WI38 (cell line): Measurements from ENCODE around the gene COL18A1.

Experiments used
- H3K4me3 ChIP-seq: 2 replicates; pipeline ENCODE4 v1.5.1; 2011; ENCODE audit warnings: low read depth, mild to moderate bottlenecking, control low read depth, low read length
- TF ChIP-seq, protein P1 (sequence below): IDR thresholded peaks from 2 replicates; pipeline ENCODE4 v1.5.1; 2012; ENCODE audit warnings: low read depth, mild to moderate bottlenecking, control low read depth, low read length

The COL18A1 gene

DNA sequence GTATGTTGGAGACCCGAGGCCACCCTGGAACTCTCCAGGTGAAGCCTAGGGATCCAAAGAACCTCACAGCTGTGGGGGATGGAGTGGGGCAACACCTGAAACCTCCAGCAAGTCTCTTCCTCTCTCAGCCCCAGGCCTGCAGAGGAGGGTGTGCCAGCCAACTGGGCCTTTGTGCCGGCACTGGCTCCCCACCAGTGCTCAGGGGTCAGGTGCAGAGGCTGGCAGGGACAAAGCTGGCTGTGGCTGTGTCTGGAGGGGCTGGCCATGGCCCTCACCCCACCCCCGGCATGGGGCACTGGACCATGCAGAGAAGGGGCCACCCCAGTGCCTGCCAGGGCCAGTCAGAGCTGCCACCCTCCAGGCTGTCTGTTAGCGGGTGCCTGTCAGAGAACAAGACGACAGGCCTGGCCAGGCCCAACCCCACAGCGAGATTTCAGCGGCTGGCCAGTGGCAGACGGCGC, 3.9 kb downstream of the COL18A1 start:
- H3K4me3 ChIP-seq: no peak overlapping the region
- TF ChIP-seq, protein P1, sequence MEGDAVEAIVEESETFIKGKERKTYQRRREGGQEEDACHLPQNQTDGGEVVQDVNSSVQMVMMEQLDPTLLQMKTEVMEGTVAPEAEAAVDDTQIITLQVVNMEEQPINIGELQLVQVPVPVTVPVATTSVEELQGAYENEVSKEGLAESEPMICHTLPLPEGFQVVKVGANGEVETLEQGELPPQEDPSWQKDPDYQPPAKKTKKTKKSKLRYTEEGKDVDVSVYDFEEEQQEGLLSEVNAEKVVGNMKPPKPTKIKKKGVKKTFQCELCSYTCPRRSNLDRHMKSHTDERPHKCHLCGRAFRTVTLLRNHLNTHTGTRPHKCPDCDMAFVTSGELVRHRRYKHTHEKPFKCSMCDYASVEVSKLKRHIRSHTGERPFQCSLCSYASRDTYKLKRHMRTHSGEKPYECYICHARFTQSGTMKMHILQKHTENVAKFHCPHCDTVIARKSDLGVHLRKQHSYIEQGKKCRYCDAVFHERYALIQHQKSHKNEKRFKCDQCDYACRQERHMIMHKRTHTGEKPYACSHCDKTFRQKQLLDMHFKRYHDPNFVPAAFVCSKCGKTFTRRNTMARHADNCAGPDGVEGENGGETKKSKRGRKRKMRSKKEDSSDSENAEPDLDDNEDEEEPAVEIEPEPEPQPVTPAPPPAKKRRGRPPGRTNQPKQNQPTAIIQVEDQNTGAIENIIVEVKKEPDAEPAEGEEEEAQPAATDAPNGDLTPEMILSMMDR: no peak

DNA sequence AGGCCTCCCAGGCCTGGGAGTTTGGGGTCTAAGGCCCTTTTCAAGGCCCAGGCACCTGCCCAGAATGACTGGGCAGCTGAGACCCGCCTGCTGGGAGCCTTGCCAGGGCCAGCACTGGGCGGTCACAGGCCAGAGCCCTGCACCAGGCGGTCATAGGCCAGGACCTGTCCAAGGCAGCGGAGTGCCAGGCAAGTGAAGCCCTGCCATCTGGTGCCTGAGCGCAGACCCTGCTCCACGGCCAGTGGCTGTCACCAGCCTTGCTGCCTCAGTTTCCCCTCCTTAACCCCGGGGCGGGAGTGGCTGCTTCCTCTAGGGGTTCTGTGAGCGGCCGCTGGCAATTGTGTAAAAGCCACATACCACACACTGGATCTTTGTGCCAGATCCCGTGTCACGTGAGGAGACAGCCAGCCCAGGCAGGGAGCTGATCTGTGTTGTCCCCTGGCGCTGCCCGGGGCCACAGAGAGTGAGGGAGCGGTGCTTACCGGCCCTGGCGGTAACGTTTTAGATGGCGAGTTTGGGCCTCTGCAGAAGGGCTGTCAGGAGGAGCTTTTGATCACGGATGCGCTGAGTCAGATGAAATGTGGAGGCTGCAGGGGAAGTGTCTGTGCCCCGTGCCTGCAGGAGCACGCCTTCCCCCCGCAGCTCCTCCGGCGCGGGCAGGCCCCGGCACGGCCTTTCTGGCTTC, 4.6 kb downstream of the COL18A1 start:
- TF ChIP-seq, protein P1: no peak
- H3K4me3 ChIP-seq: no peak overlapping the region

DNA sequence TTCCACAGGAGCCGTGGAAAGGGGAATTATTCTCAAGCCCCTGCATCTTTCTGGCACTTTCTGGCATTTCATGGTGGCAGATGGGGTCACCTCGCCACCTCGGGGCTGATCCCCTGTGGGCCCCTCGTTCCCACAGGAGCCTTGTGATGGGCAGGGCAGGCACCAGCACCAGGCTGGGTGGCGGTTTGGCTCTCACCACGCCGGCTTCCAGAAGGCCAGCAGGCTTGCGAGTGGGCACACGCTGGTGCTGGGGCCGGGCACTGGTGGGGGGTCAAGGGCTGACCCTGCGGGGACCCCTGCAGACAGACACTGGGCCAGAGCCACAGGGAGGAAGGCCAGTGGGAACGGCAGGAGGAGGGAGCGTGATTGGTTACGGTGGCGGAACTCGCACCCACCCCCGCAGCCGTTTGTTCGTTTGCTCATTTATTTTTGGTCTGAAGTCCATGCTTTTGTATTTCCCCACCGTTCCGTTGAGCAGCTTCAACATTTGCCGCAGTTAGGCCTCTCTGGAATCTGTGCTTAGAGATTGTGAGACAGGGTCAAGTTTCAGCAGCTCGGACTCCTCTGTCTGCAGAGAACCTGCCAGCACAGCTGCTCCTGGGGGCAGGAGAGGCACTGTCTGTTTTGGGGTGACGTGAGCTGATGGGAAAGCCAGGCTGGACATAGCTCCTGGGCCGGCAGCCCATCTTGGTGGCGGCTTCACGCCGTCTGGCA, 5.3 kb downstream of the COL18A1 start:
- H3K4me3 ChIP-seq: no peak overlapping the region
- TF ChIP-seq, protein P1: no peak

DNA sequence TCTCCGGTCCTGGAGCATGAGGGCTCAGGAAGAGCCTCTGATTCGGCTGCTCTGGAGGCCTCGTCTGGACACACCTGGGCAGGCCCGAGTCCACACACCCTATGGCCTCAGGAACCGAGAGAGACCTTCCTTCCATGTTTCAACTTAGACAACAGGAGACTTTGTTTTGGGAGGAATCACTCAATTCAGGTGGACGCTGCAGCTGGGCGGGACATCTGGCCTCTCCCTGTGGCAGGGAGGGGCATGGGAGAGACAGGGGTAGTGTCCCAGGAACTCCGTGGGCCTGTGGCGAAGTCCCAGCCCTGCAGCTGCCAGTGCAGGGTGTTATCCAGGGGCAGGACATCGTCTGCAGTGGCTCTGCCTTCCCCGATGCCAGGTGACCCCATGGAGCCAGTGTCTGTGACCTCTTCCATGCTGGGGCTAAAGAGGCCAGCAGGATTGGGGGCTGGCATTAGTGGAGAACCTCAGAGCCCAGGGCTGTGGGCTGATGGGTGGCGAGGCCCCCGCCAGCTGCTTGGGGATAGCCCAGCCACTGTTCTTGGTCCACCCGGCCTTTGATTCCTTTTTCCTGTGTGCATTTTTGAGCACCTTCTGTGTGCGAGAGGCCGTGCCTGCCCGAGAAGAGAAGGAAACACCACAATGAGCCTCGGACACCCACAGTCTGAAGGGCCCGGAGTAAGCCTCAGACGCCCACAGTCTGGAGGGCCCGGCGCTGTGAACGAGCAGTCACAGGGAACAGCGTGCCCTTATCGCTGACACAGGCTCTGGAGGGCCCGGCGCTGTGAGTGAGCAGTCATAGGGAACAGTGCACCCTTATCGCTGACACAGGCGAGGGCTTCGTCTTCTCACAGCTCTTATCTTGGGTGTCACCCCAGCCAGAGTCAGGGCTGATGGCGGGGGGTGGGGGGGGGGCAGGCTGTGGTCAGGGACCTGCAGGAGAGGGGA, 6.2 kb downstream of the COL18A1 start:
- H3K4me3 ChIP-seq: no peak overlapping the region
- TF ChIP-seq, protein P1: no peak

DNA sequence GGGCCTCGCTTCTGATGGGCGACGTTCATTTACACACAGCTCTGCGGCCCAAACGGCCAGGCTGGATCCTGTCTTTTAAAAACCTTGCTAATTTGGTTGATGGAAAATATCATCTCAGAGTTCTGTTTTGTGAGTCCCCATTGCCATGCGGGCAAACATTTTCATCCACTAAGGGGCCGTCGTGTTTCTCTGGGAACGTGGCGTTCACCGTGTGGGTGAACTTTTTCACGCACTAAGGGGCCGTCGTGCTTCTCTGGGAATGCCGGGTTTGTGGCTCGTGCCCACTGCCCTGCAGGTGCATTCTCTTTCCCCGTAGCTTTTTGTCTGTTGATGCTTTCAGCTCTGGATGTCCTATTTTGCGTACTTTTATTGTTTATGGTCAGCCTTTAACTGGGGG, 6.8 kb downstream of the COL18A1 start:
- TF ChIP-seq, protein P1: no peak
- no peak overlapping the region for H3K4me3 ChIP-seq

DNA sequence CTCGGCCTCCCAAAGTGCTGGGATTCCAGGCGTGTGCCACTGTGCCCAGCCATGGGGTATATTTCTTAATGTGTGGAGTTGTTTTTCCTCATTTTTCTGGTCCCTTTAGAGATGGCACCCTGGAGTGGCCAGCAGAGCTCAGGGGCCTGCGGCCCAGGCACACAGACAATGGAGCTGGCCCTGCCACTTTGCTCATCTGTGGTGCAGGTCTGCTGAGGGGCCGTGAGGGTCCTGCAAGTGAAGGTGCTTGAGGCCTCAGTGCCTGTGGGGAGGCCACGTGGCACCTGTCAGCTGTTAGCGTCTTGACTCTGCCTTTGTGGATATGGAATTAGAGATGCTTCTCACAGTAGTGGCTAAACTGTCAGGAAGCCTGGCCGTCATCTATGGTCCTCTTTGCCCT, 7.5 kb downstream of the COL18A1 start:
- no peak overlapping the region for H3K4me3 ChIP-seq
- TF ChIP-seq, protein P1: no peak
